Mesothelial cell of epicardium (in vitro differentiated cells): Measurements from ENCODE around the gene TAF10. TPM values are rescaled to one million over a fixed set of nuclear protein-coding genes. Genes with fewer than 3 reads are reported as not detected.

Experiments used
- DNase-seq, 2 experiments: peaks; one replicate each; pipeline ENCODE4 v3.0.0; 2021; ENCODE audit warnings: low spot score in 2 of 2; ENCODE audit not compliant: unreplicated experiment in 2 of 2
- H3K27ac Mint-ChIP-seq: 2 replicates; pipeline ENCODE4 v1.8.0; 2021; ENCODE audit warnings: mixed read lengths
- H3K27me3 Mint-ChIP-seq: 2 replicates; pipeline ENCODE4 v1.8.0; 2021; ENCODE audit warnings: low read depth, mixed read lengths
- H3K36me3 Mint-ChIP-seq: 2 replicates; pipeline ENCODE4 v1.8.0; 2021; ENCODE audit warnings: mixed read lengths
- H3K4me1 Mint-ChIP-seq: 2 replicates; pipeline ENCODE4 v1.8.0; 2021; ENCODE audit warnings: mixed read lengths
- H3K4me3 Mint-ChIP-seq: 2 replicates; pipeline ENCODE4 v1.8.0; 2021; ENCODE audit warnings: mild to moderate bottlenecking, moderate library complexity, mixed read lengths
- H3K9me3 Mint-ChIP-seq: 2 replicates; pipeline ENCODE4 v1.8.0; 2021; ENCODE audit warnings: mixed read lengths
- CTCF ChIP-seq: fragments of 200-600 bp; sonication (generic); IDR thresholded peaks from one replicate; pipeline ENCODE4 v1.5.0; 2021; ENCODE audit warnings: antibody characterized with exemption; ENCODE audit not compliant: unreplicated experiment
- total RNA-seq: library from RNA; stranded (reverse); gene quantifications from 3 replicates; pipeline ENCODE4 v1.2.1, GENCODE V29; 2021

Gene TAF10
- total RNA-seq, 1 donor from 2014 or later: 119 TPM

GRCh38 chr11:6608011-6608410 lies 4.0 kb downstream of the TAF10 start:
- no peak for TF ChIP-seq CTCF
- peak in 1 of 2 experiments; percentile 25 for DNase-seq
- no peak overlapping the region for H3K27ac Mint-ChIP-seq

GRCh38 chr11:6607190-6607795 lies 4.7 kb downstream of the TAF10 start:
- peaks cover 25% of the 10 kb centered on the region for H3K4me1 Mint-ChIP-seq
- H3K27ac Mint-ChIP-seq: no peak overlapping the region
- no peaks in the 10 kb centered on the region for H3K27me3 Mint-ChIP-seq
- no peak for TF ChIP-seq CTCF
- peaks cover 19% of the 10 kb centered on the region for H3K36me3 Mint-ChIP-seq
- no peaks in the 10 kb centered on the region for H3K9me3 Mint-ChIP-seq
- DNase-seq: no peak
- H3K4me3 Mint-ChIP-seq: peak overlapping the region; percentile 38

More at GRCh38 chr11:6608011-6608410, 4.0 kb downstream of the TAF10 start:
- H3K9me3 Mint-ChIP-seq: no peaks in the 10 kb centered on the region
- H3K4me3 Mint-ChIP-seq: no peak overlapping the region
- no peaks in the 10 kb centered on the region for H3K27me3 Mint-ChIP-seq
- H3K4me1 Mint-ChIP-seq: peaks cover 25% of the 10 kb centered on the region
- H3K36me3 Mint-ChIP-seq: peaks cover 19% of the 10 kb centered on the region

- DNase-seq: peak; percentile 80 to 88
- Mint-ChIP-seq H3K27ac (no peak overlapping the region), H3K36me3 (peaks cover 19% of the 10 kb centered on the region), H3K4me3 (peak overlapping the region; percentile 38), H3K9me3 (no peaks in the 10 kb centered on the region), H3K4me1 (peaks cover 25% of the 10 kb centered on the region), H3K27me3 (no peaks in the 10 kb centered on the region)
- no peak for TF ChIP-seq CTCF
Observed at GRCh38 chr11:6606471-6607189, 5.4 kb downstream of the TAF10 start.

- Mint-ChIP-seq H3K9me3 (no peaks in the 10 kb centered on the region), H3K4me3 (no peak overlapping the region), H3K36me3 (peaks cover 15% of the 10 kb centered on the region), H3K4me1 (peaks cover 18% of the 10 kb centered on the region), H3K27ac (no peak overlapping the region), H3K27me3 (no peaks in the 10 kb centered on the region)
- no peak for TF ChIP-seq CTCF
- DNase-seq: peak in 1 of 2 experiments; percentile 5
Observed at GRCh38 chr11:6604790-6605189, 7.2 kb downstream of the TAF10 start.

- no peak overlapping the region for H3K27ac Mint-ChIP-seq
- no peaks in the 10 kb centered on the region for H3K9me3 Mint-ChIP-seq
- peaks cover 18% of the 10 kb centered on the region for H3K4me1 Mint-ChIP-seq
- no peak overlapping the region for H3K4me3 Mint-ChIP-seq
- H3K36me3 Mint-ChIP-seq: peaks cover 10% of the 10 kb centered on the region
- no peaks in the 10 kb centered on the region for H3K27me3 Mint-ChIP-seq
- DNase-seq: peak in 1 of 2 experiments; percentile 53
- no peak for TF ChIP-seq CTCF
Observed at GRCh38 chr11:6604081-6604626, 7.9 kb downstream of the TAF10 start.
